GM12878 (cell line): ENCODE measurements around the gene HSD17B11. TPM values are rescaled to one million over a fixed set of nuclear protein-coding genes. Genes with fewer than 3 reads are reported as not detected.

Source experiments
- IKZF2 ChIP-seq, 2 experiments: fragments of 450-650 bp; IDR thresholded peaks; 2 replicates each; pipeline ENCODE4 v1.6.1; 2017; ENCODE audit warnings: mild to moderate bottlenecking in 2 of 2, moderate library complexity in 2 of 2
- MLLT1 ChIP-seq: fragments of 450-650 bp; IDR thresholded peaks from 2 replicates; pipeline ENCODE4 v1.6.1; 2016; ENCODE audit warnings: mild to moderate bottlenecking
- PKNOX1 ChIP-seq: fragments of 450-650 bp; IDR thresholded peaks from 2 replicates; pipeline ENCODE4 v1.6.1; 2016; ENCODE audit warnings: mild to moderate bottlenecking
- REST ChIP-seq: IDR thresholded peaks from 2 replicates; pipeline ENCODE4 v1.6.1; 2012; ENCODE audit warnings: mild to moderate bottlenecking, low read depth, low read length
- SUPT20H ChIP-seq: IDR thresholded peaks from 2 replicates; pipeline ENCODE4 v1.6.1; 2011; ENCODE audit warnings: low read depth, mild to moderate bottlenecking, low read length, moderate library complexity, borderline replicate concordance; ENCODE audit not compliant: control insufficient read depth
- USF2 ChIP-seq: IDR thresholded peaks from 2 replicates; pipeline ENCODE4 v1.6.1; 2011; ENCODE audit warnings: low read depth, low read length, improper control_type of control experiment, borderline replicate concordance
- YY1 ChIP-seq: IDR thresholded peaks from 2 replicates; pipeline ENCODE4 v1.6.1; 2011; ENCODE audit warnings: low read depth, mild to moderate bottlenecking, low read length
- ZBED1 ChIP-seq: IDR thresholded peaks from 2 replicates; pipeline ENCODE4 v1.6.1; 2016; ENCODE audit warnings: borderline replicate concordance
- ZNF24 ChIP-seq: fragments of 450-650 bp; IDR thresholded peaks from 2 replicates; pipeline ENCODE4 v1.6.1; 2017; ENCODE audit warnings: antibody characterized with exemption, mild to moderate bottlenecking
- polyA plus RNA-seq, 11 experiments: library from polyadenylated mRNA; depleted of rRNA in 4 of 11; unstranded in 6 of 11; stranded (reverse) in 5 of 11; fragments of >200 nt; fragmentation: Nextera tagmentation in 4 of 11; fragmentation: Illumina TruSeq in 1 of 11; extraction: Ambion mirVana in 4 of 11; extraction: Trizol in 1 of 11; gene quantifications; 1 replicate in 1 of 11; 2 replicates in 10 of 11; pipeline versions ENCODE4 v1.2.1 to v1.2.3, GENCODE V29; 2011 to 2016; ENCODE audit warnings: inconsistent platforms in 2 of 11, missing spikeins in 2 of 11, low read depth in 1 of 11
- total RNA-seq, 4 experiments: library from RNA; depleted of rRNA in 3 of 4; stranded (reverse); fragments of >200 nt in 3 of 4; fragmentation: Illumina TruSeq in 1 of 4; extraction: Trizol in 1 of 4; gene quantifications; 2 replicates each; pipeline versions ENCODE4 v1.2.1 to v1.2.3, GENCODE V29; 2013 to 2021

HSD17B11 gene
- total and polyA plus RNA-seq, 10 of the 15 experiments (the other 5 are each of a cell fraction or from before 2014, with no cell fraction given), result 10.3 to 29.5 (median 17.7) TPM

GRCh38 chr4:87428979-87429378, 38.0 kb upstream of the HSD17B11 start (continued):
- TF ChIP-seq USF2 (no peak), ZNF24 (no peak), MLLT1 (no peak), SUPT20H (no peak), REST (no peak), YY1 (no peak), PKNOX1 (no peak), ZBED1 (no peak), IKZF2 (IDR thresholded peaks at IDR 0.05) (no peak)
